SU-DHL-6 (cell line): ENCODE data around the gene AFAP1.

ENCODE experiments used
- EZH2phosphoT487 ChIP-seq: fragments of 200-600 bp; sonication (generic), shearing (Covaris generic); conservative IDR thresholded peaks from 2 replicates; pipeline ENCODE4 v1.6.1; 2018; ENCODE audit warnings: mild to moderate bottlenecking, antibody characterized with exemption, low read length, moderate library complexity, mixed read lengths
- TF ChIP-seq, protein P1 (sequence below): fragments of 200-600 bp; sonication (generic); IDR thresholded peaks from one replicate; pipeline ENCODE4 v1.5.1; 2017; ENCODE audit warnings: antibody characterized with exemption, mild to moderate bottlenecking, low read length, moderate library complexity; ENCODE audit not compliant: insufficient read depth, poor library complexity, severe bottlenecking

DNA sequence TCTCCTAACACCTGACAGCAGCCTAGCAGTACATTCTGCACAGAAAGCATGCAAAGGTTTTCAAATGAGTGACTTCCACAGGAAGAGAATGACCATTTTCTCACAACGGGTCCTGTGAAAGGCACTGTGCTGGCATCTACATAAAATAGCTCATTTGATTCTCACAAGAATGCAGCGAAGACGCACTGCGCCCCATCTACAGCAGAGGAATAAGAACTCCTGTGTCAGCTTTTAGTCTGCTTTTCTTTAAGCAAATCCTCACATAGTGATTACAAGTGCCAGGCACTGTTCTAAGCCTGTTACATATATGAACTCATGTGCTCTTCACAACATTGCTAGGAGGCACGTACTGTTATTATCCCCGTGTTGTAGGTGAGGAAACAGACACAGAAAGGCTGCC is 62.5 kb downstream of the AFAP1 start:
- TF ChIP-seq, protein P1, sequence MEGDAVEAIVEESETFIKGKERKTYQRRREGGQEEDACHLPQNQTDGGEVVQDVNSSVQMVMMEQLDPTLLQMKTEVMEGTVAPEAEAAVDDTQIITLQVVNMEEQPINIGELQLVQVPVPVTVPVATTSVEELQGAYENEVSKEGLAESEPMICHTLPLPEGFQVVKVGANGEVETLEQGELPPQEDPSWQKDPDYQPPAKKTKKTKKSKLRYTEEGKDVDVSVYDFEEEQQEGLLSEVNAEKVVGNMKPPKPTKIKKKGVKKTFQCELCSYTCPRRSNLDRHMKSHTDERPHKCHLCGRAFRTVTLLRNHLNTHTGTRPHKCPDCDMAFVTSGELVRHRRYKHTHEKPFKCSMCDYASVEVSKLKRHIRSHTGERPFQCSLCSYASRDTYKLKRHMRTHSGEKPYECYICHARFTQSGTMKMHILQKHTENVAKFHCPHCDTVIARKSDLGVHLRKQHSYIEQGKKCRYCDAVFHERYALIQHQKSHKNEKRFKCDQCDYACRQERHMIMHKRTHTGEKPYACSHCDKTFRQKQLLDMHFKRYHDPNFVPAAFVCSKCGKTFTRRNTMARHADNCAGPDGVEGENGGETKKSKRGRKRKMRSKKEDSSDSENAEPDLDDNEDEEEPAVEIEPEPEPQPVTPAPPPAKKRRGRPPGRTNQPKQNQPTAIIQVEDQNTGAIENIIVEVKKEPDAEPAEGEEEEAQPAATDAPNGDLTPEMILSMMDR = no peak
- TF ChIP-seq EZH2phosphoT487 = no peak
